ENCODE measurements around the gene DEFB124.
A peak's percentile ranks its signal among the peaks of the same experiment; 100 is the strongest.

The DEFB124 gene

DNA sequence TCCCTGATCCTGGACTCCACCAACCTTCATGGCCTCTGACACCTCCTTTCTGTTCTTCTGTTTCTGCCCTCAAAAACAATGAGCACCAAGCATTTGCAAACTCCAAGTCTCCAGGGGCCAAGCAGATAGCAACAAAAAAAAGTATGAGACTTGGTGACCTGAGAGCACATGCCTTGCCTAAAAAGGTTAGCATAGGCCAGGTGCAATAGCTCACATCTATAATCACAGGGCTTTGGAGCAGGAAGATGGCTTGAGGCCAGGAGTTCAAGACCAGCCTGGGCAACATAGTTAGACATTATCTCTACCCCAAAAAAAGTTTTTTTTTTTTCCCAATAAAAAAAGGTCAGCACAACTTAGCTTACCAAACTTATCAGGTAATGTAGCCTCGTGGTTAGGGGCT lies 25.6 kb upstream of the DEFB124 start:
- TF ChIP-seq, protein P1, sequence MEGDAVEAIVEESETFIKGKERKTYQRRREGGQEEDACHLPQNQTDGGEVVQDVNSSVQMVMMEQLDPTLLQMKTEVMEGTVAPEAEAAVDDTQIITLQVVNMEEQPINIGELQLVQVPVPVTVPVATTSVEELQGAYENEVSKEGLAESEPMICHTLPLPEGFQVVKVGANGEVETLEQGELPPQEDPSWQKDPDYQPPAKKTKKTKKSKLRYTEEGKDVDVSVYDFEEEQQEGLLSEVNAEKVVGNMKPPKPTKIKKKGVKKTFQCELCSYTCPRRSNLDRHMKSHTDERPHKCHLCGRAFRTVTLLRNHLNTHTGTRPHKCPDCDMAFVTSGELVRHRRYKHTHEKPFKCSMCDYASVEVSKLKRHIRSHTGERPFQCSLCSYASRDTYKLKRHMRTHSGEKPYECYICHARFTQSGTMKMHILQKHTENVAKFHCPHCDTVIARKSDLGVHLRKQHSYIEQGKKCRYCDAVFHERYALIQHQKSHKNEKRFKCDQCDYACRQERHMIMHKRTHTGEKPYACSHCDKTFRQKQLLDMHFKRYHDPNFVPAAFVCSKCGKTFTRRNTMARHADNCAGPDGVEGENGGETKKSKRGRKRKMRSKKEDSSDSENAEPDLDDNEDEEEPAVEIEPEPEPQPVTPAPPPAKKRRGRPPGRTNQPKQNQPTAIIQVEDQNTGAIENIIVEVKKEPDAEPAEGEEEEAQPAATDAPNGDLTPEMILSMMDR (IDR thresholded peaks at IDR 0.05; ENCODE audit: low read depth, low read length) = no peak
- H3K4me3 ChIP-seq (replicated peaks in 1 of 2; ENCODE audit: low read depth in 2 of 2, low read length in 2 of 2) = no peak overlapping the region
- no peak for DNase-seq (ENCODE audit: low read depth in 2 of 2)

DNA sequence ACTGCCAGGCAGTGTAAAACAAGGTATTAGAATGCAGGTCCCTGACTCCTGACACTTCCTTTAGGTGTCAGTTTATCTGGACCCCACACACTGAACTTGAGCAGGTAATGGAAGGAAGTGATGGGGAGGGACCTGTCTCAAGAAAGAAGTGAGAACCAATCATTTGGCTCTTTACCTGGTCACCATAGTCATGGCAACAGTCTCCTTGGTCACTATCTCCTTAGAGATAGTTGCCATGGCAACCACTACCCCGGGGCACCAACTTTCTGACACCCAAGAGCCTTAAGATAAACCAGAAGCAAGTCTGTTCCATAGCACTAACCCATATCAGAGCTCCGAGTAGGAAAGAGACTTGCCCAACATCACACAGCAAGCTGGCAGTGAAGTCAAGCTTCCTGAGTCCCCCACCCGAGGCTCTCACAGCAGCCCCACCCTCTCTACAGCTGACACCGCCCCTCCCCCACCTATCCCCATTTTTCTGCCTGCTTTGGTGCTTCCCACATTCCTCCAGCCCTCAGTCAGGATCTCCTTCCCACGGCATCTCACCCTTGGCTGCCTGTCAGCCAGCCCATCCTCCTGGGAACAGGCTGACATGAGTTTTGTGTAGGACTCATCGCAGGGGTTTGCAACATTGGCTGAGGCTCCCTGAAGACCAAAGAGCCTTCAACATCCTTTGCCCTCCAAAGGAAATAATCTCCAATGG lies 23.1 kb upstream of the DEFB124 start:
- TF ChIP-seq, protein P1 (IDR thresholded peaks at IDR 0.05; ENCODE audit: low read depth, low read length) = no peak
- H3K4me3 ChIP-seq (replicated peaks in 1 of 2; ENCODE audit: low read depth in 2 of 2, low read length in 2 of 2) = no peak overlapping the region
- DNase-seq (ENCODE audit: low read depth in 2 of 2) = peak; percentile 78 to 89

- no peak overlapping the region for H3K4me3 ChIP-seq (replicated peaks in 1 of 2; ENCODE audit: low read depth in 2 of 2, low read length in 2 of 2)
- DNase-seq (ENCODE audit: low read depth in 2 of 2) = peak; percentile 40 to 77
- TF ChIP-seq, protein P1 (IDR thresholded peaks at IDR 0.05; ENCODE audit: low read depth, low read length) = no peak
These were observed 21.9 kb upstream of the DEFB124 start for GRCh38 chr20:31496761-31497295.

DNA sequence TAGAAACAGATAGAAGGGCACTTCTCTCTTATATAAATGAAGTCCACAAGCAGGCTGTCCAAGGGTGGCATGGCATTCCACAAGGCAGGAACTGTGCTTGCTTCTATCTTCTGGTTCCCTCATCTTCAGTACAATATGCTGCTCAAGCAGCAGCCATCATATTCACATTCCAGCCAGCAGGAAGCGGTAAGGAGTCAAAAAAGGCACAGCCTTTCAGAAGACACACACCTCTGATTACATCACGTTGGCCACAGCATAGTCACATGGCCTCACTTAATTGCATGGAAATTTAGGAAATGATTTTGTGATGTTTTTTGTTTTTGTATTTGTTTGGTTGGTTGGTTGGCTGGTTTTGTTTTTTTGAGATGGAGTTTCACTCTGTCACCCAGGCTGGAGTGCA lies 19.2 kb upstream of the DEFB124 start:
- peak; percentile 61 to 74 for DNase-seq (ENCODE audit: low read depth in 2 of 2)
- TF ChIP-seq, protein P1 (IDR thresholded peaks at IDR 0.05; ENCODE audit: low read depth, low read length) = peak; percentile 72

DNA sequence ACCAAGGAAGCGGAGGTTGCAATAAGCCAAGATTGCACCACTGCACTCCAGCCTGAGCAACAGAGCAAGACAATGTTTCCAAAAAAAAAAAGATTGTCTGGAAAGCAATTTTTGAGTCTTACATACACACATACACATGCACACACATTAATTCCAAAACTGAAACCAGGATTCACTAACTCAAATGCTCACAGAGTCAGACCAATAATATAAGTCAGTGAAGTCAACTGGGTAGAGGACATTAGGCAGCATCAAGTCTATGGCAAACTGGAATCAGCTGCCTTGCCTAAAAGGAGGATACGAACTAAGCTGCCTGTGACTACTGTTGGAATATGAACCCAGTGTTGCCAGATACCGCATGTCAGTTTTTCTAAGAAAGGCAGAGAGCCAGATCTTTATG lies 15.8 kb upstream of the DEFB124 start:
- TF ChIP-seq, protein P1 (IDR thresholded peaks at IDR 0.05; ENCODE audit: low read depth, low read length) = no peak
- no peak for DNase-seq (ENCODE audit: low read depth in 2 of 2)
- H3K4me3 ChIP-seq (replicated peaks in 1 of 2; ENCODE audit: low read depth in 2 of 2, low read length in 2 of 2) = no peak overlapping the region

More for the DNA sequence above, 19.2 kb upstream of the DEFB124 start:
- no peak overlapping the region for H3K4me3 ChIP-seq (replicated peaks in 1 of 2; ENCODE audit: low read depth in 2 of 2, low read length in 2 of 2)

- TF ChIP-seq, protein P1 (IDR thresholded peaks at IDR 0.05; ENCODE audit: low read depth, low read length) = no peak
These were observed 14.2 kb upstream of the DEFB124 start for GRCh38 chr20:31489152-31489551.

More at GRCh38 chr20:31489152-31489551, 14.2 kb upstream of the DEFB124 start:
- DNase-seq (ENCODE audit: low read depth in 2 of 2) = no peak
- H3K4me3 ChIP-seq (replicated peaks in 1 of 2; ENCODE audit: low read depth in 2 of 2, low read length in 2 of 2) = no peak overlapping the region
